ENCODE data around the gene ZNF460.

- TF ChIP-seq CTCF (conservative IDR thresholded peaks at IDR 0.05; ENCODE audit: low read length) (no peak), EZH2phosphoT487 (IDR thresholded peaks at IDR 0.05; ENCODE audit: borderline replicate concordance, low read depth, low read length) (no peak)
These were observed 10.7 kb downstream of the ZNF460 start for GRCh38 chr19:57290970-57291369.

Data from OCI-LY7 (cell line).